ENCODE measurements around the gene EIF2AK3.
A peak's percentile ranks its signal among the peaks of the same experiment; 100 is the strongest.

The EIF2AK3 gene

DNA sequence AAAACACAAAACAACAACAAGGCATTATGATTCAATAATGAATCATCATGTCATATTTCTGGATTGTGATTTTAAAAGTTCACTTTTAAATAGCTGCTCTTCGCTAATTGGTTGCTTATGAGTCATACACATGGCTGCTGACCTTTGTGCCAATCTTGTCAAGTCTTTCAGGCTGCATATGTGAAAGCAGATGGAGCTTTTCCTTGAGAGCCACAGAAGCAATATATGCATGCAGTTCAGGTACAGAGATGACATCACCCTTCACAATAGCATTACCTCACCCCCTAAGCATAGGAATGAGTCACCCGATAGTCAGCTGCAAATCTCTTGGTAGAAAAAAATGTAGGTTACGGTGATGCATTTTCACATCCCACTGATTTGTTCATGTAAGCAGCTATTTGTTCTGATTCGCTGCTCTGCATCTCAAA is 27.2 kb downstream of the EIF2AK3 start (continued):
- TF ChIP-seq, protein P1, sequence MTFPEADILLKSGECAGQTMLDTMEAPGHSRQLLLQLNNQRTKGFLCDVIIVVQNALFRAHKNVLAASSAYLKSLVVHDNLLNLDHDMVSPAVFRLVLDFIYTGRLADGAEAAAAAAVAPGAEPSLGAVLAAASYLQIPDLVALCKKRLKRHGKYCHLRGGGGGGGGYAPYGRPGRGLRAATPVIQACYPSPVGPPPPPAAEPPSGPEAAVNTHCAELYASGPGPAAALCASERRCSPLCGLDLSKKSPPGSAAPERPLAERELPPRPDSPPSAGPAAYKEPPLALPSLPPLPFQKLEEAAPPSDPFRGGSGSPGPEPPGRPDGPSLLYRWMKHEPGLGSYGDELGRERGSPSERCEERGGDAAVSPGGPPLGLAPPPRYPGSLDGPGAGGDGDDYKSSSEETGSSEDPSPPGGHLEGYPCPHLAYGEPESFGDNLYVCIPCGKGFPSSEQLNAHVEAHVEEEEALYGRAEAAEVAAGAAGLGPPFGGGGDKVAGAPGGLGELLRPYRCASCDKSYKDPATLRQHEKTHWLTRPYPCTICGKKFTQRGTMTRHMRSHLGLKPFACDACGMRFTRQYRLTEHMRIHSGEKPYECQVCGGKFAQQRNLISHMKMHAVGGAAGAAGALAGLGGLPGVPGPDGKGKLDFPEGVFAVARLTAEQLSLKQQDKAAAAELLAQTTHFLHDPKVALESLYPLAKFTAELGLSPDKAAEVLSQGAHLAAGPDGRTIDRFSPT (tag by site-specific recombination; IDR thresholded peaks at IDR 0.05) = peak; percentile 93
- no peak for TF ChIP-seq HOXA7 (CRISPR knock-in tag; IDR thresholded peaks at IDR 0.05; ENCODE audit: borderline replicate concordance)
- no peak for TF ChIP-seq ZNF214 (tag by site-specific recombination; IDR thresholded peaks at IDR 0.05; ENCODE audit: borderline replicate concordance)
- no peak for TF ChIP-seq ZBTB7A (tag by site-specific recombination; IDR thresholded peaks at IDR 0.05; ENCODE audit: low read depth)
- no peak for TF ChIP-seq GLIS2 (tag by site-specific recombination; IDR thresholded peaks at IDR 0.05)
- no peak for TF ChIP-seq SALL2 (tag by site-specific recombination; IDR thresholded peaks at IDR 0.05; ENCODE audit: borderline replicate concordance)
- TF ChIP-seq, protein P2, sequence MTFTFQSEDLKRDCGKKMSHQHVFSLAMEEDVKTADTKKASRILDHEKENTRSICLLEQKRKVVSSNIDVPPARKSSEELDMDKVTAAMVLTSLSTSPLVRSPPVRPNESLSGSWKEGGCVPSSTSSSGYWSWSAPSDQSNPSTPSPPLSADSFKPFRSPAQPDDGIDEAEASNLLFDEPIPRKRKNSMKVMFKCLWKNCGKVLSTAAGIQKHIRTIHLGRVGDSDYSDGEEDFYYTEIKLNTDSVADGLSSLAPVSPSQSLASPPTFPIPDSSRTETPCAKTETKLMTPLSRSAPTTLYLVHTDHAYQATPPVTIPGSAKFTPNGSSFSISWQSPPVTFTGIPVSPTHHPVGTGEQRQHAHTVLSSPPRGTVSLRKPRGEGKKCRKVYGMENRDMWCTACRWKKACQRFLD (tag by site-specific recombination; IDR thresholded peaks at IDR 0.05) = no peak
- TF ChIP-seq ZNF596 (tag by site-specific recombination; IDR thresholded peaks at IDR 0.05) = no peak
- no peak for TF ChIP-seq ZNF202 (tag by site-specific recombination; IDR thresholded peaks at IDR 0.05; ENCODE audit: borderline replicate concordance)
- TF ChIP-seq, protein P3, sequence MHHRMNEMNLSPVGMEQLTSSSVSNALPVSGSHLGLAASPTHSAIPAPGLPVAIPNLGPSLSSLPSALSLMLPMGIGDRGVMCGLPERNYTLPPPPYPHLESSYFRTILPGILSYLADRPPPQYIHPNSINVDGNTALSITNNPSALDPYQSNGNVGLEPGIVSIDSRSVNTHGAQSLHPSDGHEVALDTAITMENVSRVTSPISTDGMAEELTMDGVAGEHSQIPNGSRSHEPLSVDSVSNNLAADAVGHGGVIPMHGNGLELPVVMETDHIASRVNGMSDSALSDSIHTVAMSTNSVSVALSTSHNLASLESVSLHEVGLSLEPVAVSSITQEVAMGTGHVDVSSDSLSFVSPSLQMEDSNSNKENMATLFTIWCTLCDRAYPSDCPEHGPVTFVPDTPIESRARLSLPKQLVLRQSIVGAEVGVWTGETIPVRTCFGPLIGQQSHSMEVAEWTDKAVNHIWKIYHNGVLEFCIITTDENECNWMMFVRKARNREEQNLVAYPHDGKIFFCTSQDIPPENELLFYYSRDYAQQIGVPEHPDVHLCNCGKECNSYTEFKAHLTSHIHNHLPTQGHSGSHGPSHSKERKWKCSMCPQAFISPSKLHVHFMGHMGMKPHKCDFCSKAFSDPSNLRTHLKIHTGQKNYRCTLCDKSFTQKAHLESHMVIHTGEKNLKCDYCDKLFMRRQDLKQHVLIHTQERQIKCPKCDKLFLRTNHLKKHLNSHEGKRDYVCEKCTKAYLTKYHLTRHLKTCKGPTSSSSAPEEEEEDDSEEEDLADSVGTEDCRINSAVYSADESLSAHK (tag by site-specific recombination; IDR thresholded peaks at IDR 0.05) = no peak
- TF ChIP-seq OVOL3 (tag by site-specific recombination; IDR thresholded peaks at IDR 0.05) = no peak
- no peak for TF ChIP-seq SCRT1 (tag by site-specific recombination; IDR thresholded peaks at IDR 0.05; ENCODE audit: borderline replicate concordance)
- TF ChIP-seq, protein P4, sequence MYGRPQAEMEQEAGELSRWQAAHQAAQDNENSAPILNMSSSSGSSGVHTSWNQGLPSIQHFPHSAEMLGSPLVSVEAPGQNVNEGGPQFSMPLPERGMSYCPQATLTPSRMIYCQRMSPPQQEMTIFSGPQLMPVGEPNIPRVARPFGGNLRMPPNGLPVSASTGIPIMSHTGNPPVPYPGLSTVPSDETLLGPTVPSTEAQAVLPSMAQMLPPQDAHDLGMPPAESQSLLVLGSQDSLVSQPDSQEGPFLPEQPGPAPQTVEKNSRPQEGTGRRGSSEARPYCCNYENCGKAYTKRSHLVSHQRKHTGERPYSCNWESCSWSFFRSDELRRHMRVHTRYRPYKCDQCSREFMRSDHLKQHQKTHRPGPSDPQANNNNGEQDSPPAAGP (tag by site-specific recombination; IDR thresholded peaks at IDR 0.05) = peak; percentile 90
- TF ChIP-seq ZNF791 (tag by site-specific recombination; IDR thresholded peaks at IDR 0.05) = no peak
- TF ChIP-seq, protein P5, sequence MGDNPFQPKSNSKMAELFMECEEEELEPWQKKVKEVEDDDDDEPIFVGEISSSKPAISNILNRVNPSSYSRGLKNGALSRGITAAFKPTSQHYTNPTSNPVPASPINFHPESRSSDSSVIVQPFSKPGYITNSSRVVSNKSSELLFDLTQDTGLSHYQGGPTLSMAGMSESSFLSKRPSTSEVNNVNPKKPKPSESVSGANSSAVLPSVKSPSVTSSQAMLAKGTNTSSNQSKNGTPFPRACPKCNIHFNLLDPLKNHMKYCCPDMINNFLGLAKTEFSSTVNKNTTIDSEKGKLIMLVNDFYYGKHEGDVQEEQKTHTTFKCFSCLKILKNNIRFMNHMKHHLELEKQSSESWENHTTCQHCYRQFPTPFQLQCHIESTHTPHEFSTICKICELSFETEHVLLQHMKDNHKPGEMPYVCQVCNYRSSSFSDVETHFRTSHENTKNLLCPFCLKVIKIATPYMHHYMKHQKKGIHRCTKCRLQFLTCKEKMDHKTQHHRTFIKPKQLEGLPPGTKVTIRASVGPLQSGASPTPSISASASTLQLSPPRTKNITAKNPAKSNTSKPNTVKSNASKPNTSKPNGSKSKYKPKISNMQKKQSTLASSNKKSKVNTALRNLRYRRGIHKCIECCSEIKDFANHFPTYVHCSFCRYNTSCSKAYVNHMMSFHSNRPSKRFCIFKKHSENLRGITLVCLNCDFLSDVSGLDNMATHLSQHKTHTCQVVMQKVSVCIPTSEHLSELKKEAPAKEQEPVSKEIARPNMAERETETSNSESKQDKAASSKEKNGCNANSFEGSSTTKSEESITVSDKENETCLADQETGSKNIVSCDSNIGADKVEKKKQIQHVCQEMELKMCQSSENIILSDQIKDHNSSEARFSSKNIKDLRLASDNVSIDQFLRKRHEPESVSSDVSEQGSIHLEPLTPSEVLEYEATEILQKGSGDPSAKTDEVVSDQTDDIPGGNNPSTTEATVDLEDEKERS (tag by site-specific recombination; IDR thresholded peaks at IDR 0.05) = no peak
- TF ChIP-seq ZNF175 (tag by site-specific recombination; IDR thresholded peaks at IDR 0.05) = no peak
- no peak for TF ChIP-seq BCL11B (tag by site-specific recombination; IDR thresholded peaks at IDR 0.05; ENCODE audit: low read depth)
- TF ChIP-seq ZFP41 (tag by site-specific recombination; IDR thresholded peaks at IDR 0.05; ENCODE audit: borderline replicate concordance) = no peak
- no peak for TF ChIP-seq ZNF426 (tag by site-specific recombination; IDR thresholded peaks at IDR 0.05)
- peak; percentile 67 for TF ChIP-seq ZFP69B (tag by site-specific recombination; IDR thresholded peaks at IDR 0.05)
- no peak for TF ChIP-seq ZNF610 (tag by site-specific recombination; IDR thresholded peaks at IDR 0.05; ENCODE audit: borderline replicate concordance)
- TF ChIP-seq MYNN (tag by site-specific recombination; IDR thresholded peaks at IDR 0.05; ENCODE audit: borderline replicate concordance) = no peak
- TF ChIP-seq ZNF221 (tag by site-specific recombination; IDR thresholded peaks at IDR 0.05; ENCODE audit: borderline replicate concordance) = no peak
- TF ChIP-seq ZNF658 (tag by site-specific recombination; IDR thresholded peaks at IDR 0.05) = no peak
- TF ChIP-seq, protein P6, sequence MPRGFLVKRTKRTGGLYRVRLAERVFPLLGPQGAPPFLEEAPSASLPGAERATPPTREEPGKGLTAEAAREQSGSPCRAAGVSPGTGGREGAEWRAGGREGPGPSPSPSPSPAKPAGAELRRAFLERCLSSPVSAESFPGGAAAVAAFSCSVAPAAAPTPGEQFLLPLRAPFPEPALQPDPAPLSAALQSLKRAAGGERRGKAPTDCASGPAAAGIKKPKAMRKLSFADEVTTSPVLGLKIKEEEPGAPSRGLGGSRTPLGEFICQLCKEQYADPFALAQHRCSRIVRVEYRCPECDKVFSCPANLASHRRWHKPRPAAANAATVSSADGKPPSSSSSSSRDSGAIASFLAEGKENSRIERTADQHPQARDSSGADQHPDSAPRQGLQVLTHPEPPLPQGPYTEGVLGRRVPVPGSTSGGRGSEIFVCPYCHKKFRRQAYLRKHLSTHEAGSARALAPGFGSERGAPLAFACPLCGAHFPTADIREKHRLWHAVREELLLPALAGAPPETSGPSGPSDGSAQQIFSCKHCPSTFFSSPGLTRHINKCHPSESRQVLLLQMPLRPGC (tag by site-specific recombination; IDR thresholded peaks at IDR 0.05) = peak; percentile 91
- TF ChIP-seq ZNF121 (tag by site-specific recombination; IDR thresholded peaks at IDR 0.05) = no peak
- peak; percentile 37 for TF ChIP-seq SP2 (tag by site-specific recombination; IDR thresholded peaks at IDR 0.05)
- no peak for TF ChIP-seq ZNF140 (tag by site-specific recombination; IDR thresholded peaks at IDR 0.05)
